ENCODE measurements around the gene DEGS2.

Gene DEGS2

GRCh38 chr14:100144645-100144995 lies 14.8 kb downstream of the DEGS2 start:
- Histone ChIP-seq H4K20me1 (ENCODE audit: control insufficient read depth, insufficient read depth, low read depth, low read length) (no peaks in the 10 kb centered on the region), H3K27me3 (ENCODE audit: control insufficient read depth, low read length) (no peaks in the 10 kb centered on the region), H3K27ac (ENCODE audit: low read depth, low read length) (no peak overlapping the region), H3K9me3 (ENCODE audit: control insufficient read depth, insufficient read depth, low read length) (no peaks in the 10 kb centered on the region), H3K9me2 (replicated peaks; ENCODE audit: control insufficient read depth, low read length) (no peaks in the 10 kb centered on the region), H3F3A (ENCODE audit: control insufficient read depth, insufficient read depth) (no peaks in the 10 kb centered on the region), H3K36me3 (ENCODE audit: control insufficient read depth, low read length) (no peaks in the 10 kb centered on the region), H3K4me3 (ENCODE audit: low read length) (no peak overlapping the region), H3K4me2 (ENCODE audit: low read length) (no peak overlapping the region), H3K4me1 (ENCODE audit: control insufficient read depth, low read length) (peaks cover 21% of the 10 kb centered on the region), H3K79me2 (ENCODE audit: control insufficient read depth, low read length) (no peaks in the 10 kb centered on the region)
- TF ChIP-seq CTCF (IDR thresholded peaks at IDR 0.05; ENCODE audit: low read depth, low read length, poor library complexity, severe bottlenecking) (no peak), EZH2phosphoT487 (IDR thresholded peaks at IDR 0.05; ENCODE audit: borderline replicate concordance, low read length) (no peak)

GRCh38 chr14:100143934-100144333 lies 15.5 kb downstream of the DEGS2 start:
- peaks cover 21% of the 10 kb centered on the region for H3K4me1 ChIP-seq (ENCODE audit: control insufficient read depth, low read length)
- no peaks in the 10 kb centered on the region for H3K79me2 ChIP-seq (ENCODE audit: control insufficient read depth, low read length)
- H3K27ac ChIP-seq (ENCODE audit: low read depth, low read length) = no peak overlapping the region
- H3K27me3 ChIP-seq (ENCODE audit: control insufficient read depth, low read length) = no peaks in the 10 kb centered on the region
- H3K36me3 ChIP-seq (ENCODE audit: control insufficient read depth, low read length) = no peaks in the 10 kb centered on the region
- no peaks in the 10 kb centered on the region for H3K9me2 ChIP-seq (replicated peaks; ENCODE audit: control insufficient read depth, low read length)
- H3K9me3 ChIP-seq (ENCODE audit: control insufficient read depth, insufficient read depth, low read length) = no peaks in the 10 kb centered on the region
- H3K4me2 ChIP-seq (ENCODE audit: low read length) = no peak overlapping the region
- H4K20me1 ChIP-seq (ENCODE audit: control insufficient read depth, insufficient read depth, low read depth, low read length) = no peaks in the 10 kb centered on the region
- no peaks in the 10 kb centered on the region for H3F3A ChIP-seq (ENCODE audit: control insufficient read depth, insufficient read depth)
- TF ChIP-seq EZH2phosphoT487 (IDR thresholded peaks at IDR 0.05; ENCODE audit: borderline replicate concordance, low read length) (no peak), CTCF (IDR thresholded peaks at IDR 0.05; ENCODE audit: low read depth, low read length, poor library complexity, severe bottlenecking) (no peak)
- no peak overlapping the region for H3K4me3 ChIP-seq (ENCODE audit: low read length)

GRCh38 chr14:100143523-100143922 lies 15.9 kb downstream of the DEGS2 start:
- Histone ChIP-seq H3K27ac (ENCODE audit: low read depth, low read length) (no peak overlapping the region), H3K9me2 (replicated peaks; ENCODE audit: control insufficient read depth, low read length) (no peaks in the 10 kb centered on the region), H3F3A (ENCODE audit: control insufficient read depth, insufficient read depth) (no peaks in the 10 kb centered on the region), H3K36me3 (ENCODE audit: control insufficient read depth, low read length) (no peaks in the 10 kb centered on the region), H3K27me3 (ENCODE audit: control insufficient read depth, low read length) (no peaks in the 10 kb centered on the region), H3K4me3 (ENCODE audit: low read length) (no peak overlapping the region), H4K20me1 (ENCODE audit: control insufficient read depth, insufficient read depth, low read depth, low read length) (no peaks in the 10 kb centered on the region), H3K79me2 (ENCODE audit: control insufficient read depth, low read length) (no peaks in the 10 kb centered on the region), H3K4me1 (ENCODE audit: control insufficient read depth, low read length) (peaks cover 21% of the 10 kb centered on the region), H3K4me2 (ENCODE audit: low read length) (no peak overlapping the region), H3K9me3 (ENCODE audit: control insufficient read depth, insufficient read depth, low read length) (no peaks in the 10 kb centered on the region)
- no peak for TF ChIP-seq EZH2phosphoT487 (IDR thresholded peaks at IDR 0.05; ENCODE audit: borderline replicate concordance, low read length)
- no peak for TF ChIP-seq CTCF (IDR thresholded peaks at IDR 0.05; ENCODE audit: low read depth, low read length, poor library complexity, severe bottlenecking)
